Measurements from ENCODE around the gene DCAF12. TPM values are rescaled to one million over a fixed set of nuclear protein-coding genes. Genes with fewer than 3 reads are reported as not detected.
A peak's percentile ranks its signal among the peaks of the same experiment; 100 is the strongest.

Gene DCAF12
- total and polyA plus RNA-seq, 2 of the 13 experiments (the other 11 are each of a cell fraction or from before 2014, with no cell fraction given) = 26.8 to 37.4 TPM

DNA sequence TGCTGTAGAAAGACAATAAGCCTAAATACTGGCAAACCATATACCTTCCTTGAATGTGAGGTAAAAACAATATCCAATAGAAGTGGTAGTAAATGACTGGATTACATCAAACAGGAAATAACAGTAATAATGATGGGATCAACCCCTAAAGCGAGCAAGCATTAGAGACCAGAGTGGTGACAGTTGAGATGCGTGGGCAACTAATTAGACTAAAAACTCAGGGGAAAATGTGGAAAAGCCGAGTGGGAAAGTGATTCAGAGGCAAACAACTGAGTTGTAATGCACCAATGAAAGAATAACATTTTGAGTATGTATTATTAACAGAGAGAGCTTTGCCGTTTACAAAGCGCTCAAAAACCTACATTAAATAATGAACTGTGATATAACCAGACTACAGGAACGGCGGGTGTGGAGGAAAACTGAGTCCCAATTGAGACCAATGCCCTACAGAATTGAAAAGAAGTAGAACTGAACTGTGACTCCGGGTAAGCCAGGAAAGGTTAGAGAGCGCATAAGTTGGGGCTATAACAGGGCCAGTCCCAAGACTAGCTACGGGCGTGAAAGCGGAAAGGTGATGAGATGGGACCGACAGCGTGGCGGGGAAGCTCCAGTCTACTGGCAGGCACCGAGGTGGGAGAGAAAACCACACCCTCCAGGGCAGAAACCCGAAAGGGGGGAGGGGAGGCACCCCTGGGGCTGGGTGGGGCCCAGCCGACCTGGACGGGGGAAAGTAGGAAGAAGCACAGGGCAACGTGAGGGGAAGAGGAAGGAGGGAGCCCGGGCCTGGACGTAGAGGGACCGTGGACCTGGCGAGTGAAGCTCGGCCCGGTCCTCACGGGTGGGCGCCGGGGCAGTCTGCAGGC, 78.4 kb downstream of the DCAF12 start (continued):
- no peak for TF ChIP-seq ZNF264 (CRISPR knock-in tag; IDR thresholded peaks at IDR 0.05)
- TF ChIP-seq CBX5 (CRISPR knock-in tag; IDR thresholded peaks at IDR 0.05; ENCODE audit: borderline replicate concordance) = no peak
- 0 out of 2 replicates have a peak, but pooled peaks have one; percentile 9 for TF ChIP-seq ZNF557 (CRISPR knock-in tag; IDR thresholded peaks at IDR 0.05)
- TF ChIP-seq, protein P1, sequence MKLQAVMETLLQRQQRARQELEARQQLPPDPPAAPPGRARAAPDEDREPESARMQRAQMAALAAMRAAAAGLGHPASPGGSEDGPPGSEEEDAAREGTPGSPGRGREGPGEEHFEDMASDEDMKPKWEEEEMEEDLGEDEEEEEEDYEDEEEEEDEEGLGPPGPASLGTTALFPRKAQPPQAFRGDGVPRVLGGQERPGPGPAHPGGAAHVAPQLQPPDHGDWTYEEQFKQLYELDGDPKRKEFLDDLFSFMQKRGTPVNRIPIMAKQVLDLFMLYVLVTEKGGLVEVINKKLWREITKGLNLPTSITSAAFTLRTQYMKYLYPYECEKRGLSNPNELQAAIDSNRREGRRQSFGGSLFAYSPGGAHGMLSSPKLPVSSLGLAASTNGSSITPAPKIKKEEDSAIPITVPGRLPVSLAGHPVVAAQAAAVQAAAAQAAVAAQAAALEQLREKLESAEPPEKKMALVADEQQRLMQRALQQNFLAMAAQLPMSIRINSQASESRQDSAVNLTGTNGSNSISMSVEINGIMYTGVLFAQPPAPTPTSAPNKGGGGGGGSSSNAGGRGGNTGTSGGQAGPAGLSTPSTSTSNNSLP (IDR thresholded peaks at IDR 0.05; ENCODE audit: low read depth, low read length) = no peak
- TF ChIP-seq NAIF1 (CRISPR knock-in tag; IDR thresholded peaks at IDR 0.05; ENCODE audit: borderline replicate concordance) = no peak
- no peak for TF ChIP-seq PCBP2 (optimal IDR thresholded peaks at IDR 0.05; ENCODE audit: low read depth, low read length, poor library complexity, severe bottlenecking)
- no peak for TF ChIP-seq ELF3 (CRISPR knock-in tag; IDR thresholded peaks at IDR 0.05)
- TF ChIP-seq, protein P2, sequence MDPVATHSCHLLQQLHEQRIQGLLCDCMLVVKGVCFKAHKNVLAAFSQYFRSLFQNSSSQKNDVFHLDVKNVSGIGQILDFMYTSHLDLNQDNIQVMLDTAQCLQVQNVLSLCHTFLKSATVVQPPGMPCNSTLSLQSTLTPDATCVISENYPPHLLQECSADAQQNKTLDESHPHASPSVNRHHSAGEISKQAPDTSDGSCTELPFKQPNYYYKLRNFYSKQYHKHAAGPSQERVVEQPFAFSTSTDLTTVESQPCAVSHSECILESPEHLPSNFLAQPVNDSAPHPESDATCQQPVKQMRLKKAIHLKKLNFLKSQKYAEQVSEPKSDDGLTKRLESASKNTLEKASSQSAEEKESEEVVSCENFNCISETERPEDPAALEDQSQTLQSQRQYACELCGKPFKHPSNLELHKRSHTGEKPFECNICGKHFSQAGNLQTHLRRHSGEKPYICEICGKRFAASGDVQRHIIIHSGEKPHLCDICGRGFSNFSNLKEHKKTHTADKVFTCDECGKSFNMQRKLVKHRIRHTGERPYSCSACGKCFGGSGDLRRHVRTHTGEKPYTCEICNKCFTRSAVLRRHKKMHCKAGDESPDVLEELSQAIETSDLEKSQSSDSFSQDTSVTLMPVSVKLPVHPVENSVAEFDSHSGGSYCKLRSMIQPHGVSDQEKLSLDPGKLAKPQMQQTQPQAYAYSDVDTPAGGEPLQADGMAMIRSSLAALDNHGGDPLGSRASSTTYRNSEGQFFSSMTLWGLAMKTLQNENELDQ (CRISPR knock-in tag; IDR thresholded peaks at IDR 0.05; ENCODE audit: borderline replicate concordance) = no peak
- 0 out of 2 replicates have a peak, but pooled peaks have one; percentile 26 for TF ChIP-seq PCBP1 (IDR thresholded peaks at IDR 0.05; ENCODE audit: borderline replicate concordance, low read depth, low read length)
- 0 out of 2 replicates have a peak, but pooled peaks have one; percentile 1 for TF ChIP-seq ZSCAN29 (CRISPR knock-in tag; conservative IDR thresholded peaks at IDR 0.05)
- no peak for TF ChIP-seq KAT2B (IDR thresholded peaks at IDR 0.05; ENCODE audit: borderline replicate concordance, low read depth, low read length)
- no peak for TF ChIP-seq ZNF749 (CRISPR knock-in tag; IDR thresholded peaks at IDR 0.05; ENCODE audit: borderline replicate concordance)
- TF ChIP-seq ZNF431 (CRISPR knock-in tag; IDR thresholded peaks at IDR 0.05; ENCODE audit: borderline replicate concordance, low read depth) = no peak
- TF ChIP-seq, protein P3, sequence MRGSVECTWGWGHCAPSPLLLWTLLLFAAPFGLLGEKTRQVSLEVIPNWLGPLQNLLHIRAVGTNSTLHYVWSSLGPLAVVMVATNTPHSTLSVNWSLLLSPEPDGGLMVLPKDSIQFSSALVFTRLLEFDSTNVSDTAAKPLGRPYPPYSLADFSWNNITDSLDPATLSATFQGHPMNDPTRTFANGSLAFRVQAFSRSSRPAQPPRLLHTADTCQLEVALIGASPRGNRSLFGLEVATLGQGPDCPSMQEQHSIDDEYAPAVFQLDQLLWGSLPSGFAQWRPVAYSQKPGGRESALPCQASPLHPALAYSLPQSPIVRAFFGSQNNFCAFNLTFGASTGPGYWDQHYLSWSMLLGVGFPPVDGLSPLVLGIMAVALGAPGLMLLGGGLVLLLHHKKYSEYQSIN (CRISPR knock-in tag; IDR thresholded peaks at IDR 0.05; ENCODE audit: borderline replicate concordance) = no peak
- TF ChIP-seq MAFK (conservative IDR thresholded peaks at IDR 0.05 in 1 of 2, IDR thresholded peaks at IDR 0.05 in 1 of 2; ENCODE audit: low read length in 2 of 2) = no peak
- TF ChIP-seq SATB2 (CRISPR knock-in tag; IDR thresholded peaks at IDR 0.05) = no peak
- no peak for TF ChIP-seq ZNF441 (CRISPR knock-in tag; IDR thresholded peaks at IDR 0.05; ENCODE audit: borderline replicate concordance)
- TF ChIP-seq DPF2 (CRISPR knock-in tag; IDR thresholded peaks at IDR 0.05; ENCODE audit: borderline replicate concordance, low read depth) = no peak
- no peak for TF ChIP-seq DNMT1 (CRISPR knock-in tag; IDR thresholded peaks at IDR 0.05)
- TF ChIP-seq FOXP1 (IDR thresholded peaks at IDR 0.05) = no peak
- no peak for TF ChIP-seq FOXP1 (CRISPR knock-in tag; IDR thresholded peaks at IDR 0.05)
- no peak for TF ChIP-seq ZBTB42 (CRISPR knock-in tag; IDR thresholded peaks at IDR 0.05)
- TF ChIP-seq ZNF138 (CRISPR knock-in tag; IDR thresholded peaks at IDR 0.05; ENCODE audit: low read depth) = 0 out of 2 replicates have a peak, but pooled peaks have one; percentile 16
